CD14-positive monocyte (primary cell): ENCODE results near the gene KPRP. TPM values are rescaled to one million over a fixed set of nuclear protein-coding genes. Genes with fewer than 3 reads are reported as not detected.

Source experiments
- DNase-seq, 3 donors: peaks; one replicate each; pipeline ENCODE4 v3.0.0-alpha.2; 2011 to 2022
- H2AFZ ChIP-seq: 2 replicates; pipeline ENCODE4 v1.6.0; 2012; ENCODE audit warnings: mild to moderate bottlenecking, low read depth, low read length, inconsistent platforms; ENCODE audit not compliant: insufficient read depth, poor library complexity, severe bottlenecking
- H3K27ac ChIP-seq, 2 donors: 1 replicate in 1 of 2; 2 replicates in 1 of 2; pipeline ENCODE4 v1.5.1; 2012 to 2013; ENCODE audit warnings: low read length in 2 of 2, control low read depth in 1 of 2, inconsistent platforms in 1 of 2, low read depth in 1 of 2, mild to moderate bottlenecking in 1 of 2
- H3K27me3 ChIP-seq, 2 donors: one replicate each; pipeline versions ENCODE4 v1.6.0 to v1.6.1; 2011 to 2013; ENCODE audit warnings: low read length in 2 of 2; ENCODE audit not compliant: control insufficient read depth in 2 of 2, insufficient read depth in 2 of 2
- H3K36me3 ChIP-seq, 2 donors: replicated peaks in 1 of 2; 1 replicate in 1 of 2; 2 replicates in 1 of 2; pipeline versions ENCODE4 v1.5.1 to v1.6.1; 2012 to 2013; ENCODE audit warnings: low read length in 2 of 2, control low read depth in 1 of 2, inconsistent platforms in 1 of 2, mild to moderate bottlenecking in 1 of 2; ENCODE audit not compliant: insufficient read depth in 2 of 2, control insufficient read depth in 1 of 2
- H3K4me1 ChIP-seq, 2 donors: 1 replicate in 1 of 2; 2 replicates in 1 of 2; pipeline versions ENCODE4 v1.5.1 to v1.6.1; 2012 to 2013; ENCODE audit warnings: low read length in 2 of 2, control low read depth in 1 of 2, inconsistent platforms in 1 of 2, mild to moderate bottlenecking in 1 of 2, moderate library complexity in 1 of 2; ENCODE audit not compliant: insufficient read depth in 2 of 2, control insufficient read depth in 1 of 2
- H3K4me2 ChIP-seq: replicated peaks from 2 replicates; pipeline ENCODE3; 2012; ENCODE audit warnings: low read length, moderate library complexity, mild to moderate bottlenecking; ENCODE audit not compliant: poor library complexity, severe bottlenecking; ENCODE audit errors: extremely low read depth
- H3K4me3 ChIP-seq, 3 experiments: fragments of 200-600 bp in 1 of 3; sonication (generic) in 1 of 3; replicated peaks in 1 of 3; 1 replicate in 2 of 3; 2 replicates in 1 of 3; pipeline ENCODE4 v1.5.1; 2011 to 2013; ENCODE audit warnings: low read length in 3 of 3, mild to moderate bottlenecking in 3 of 3, control low read depth in 2 of 3, low read depth in 2 of 3, inconsistent platforms in 1 of 3, moderate library complexity in 1 of 3
- H3K79me2 ChIP-seq: 2 replicates; pipeline ENCODE4 v1.6.0; 2012; ENCODE audit warnings: mild to moderate bottlenecking, control low read depth, inconsistent platforms, low read length, moderate library complexity; ENCODE audit not compliant: insufficient read depth
- H3K9ac ChIP-seq: 2 replicates; pipeline ENCODE4 v1.6.0; 2017; ENCODE audit warnings: low read length, mild to moderate bottlenecking; ENCODE audit not compliant: insufficient read depth, poor library complexity, severe bottlenecking
- H3K9me3 ChIP-seq, 2 donors: replicated peaks in 1 of 2; 1 replicate in 1 of 2; 2 replicates in 1 of 2; pipeline versions ENCODE4 v1.5.1 to v1.6.1; 2012 to 2013; ENCODE audit warnings: low read length in 2 of 2, control low read depth in 1 of 2; ENCODE audit not compliant: control insufficient read depth in 1 of 2, insufficient read depth in 1 of 2
- H4K20me1 ChIP-seq: 2 replicates; pipeline ENCODE4 v1.6.0; 2012; ENCODE audit warnings: mild to moderate bottlenecking, low read length, control low read depth, moderate library complexity; ENCODE audit not compliant: insufficient read depth
- H3K27ac Mint-ChIP-seq, 7 donors: one replicate each; pipeline ENCODE4 v1.8.0; 2020; ENCODE audit warnings: mild to moderate bottlenecking in 7 of 7, mixed read lengths in 7 of 7, moderate library complexity in 6 of 7, inconsistent platforms in 2 of 7
- H3K27me3 Mint-ChIP-seq, 3 donors: one replicate each; pipeline ENCODE4 v1.8.0; 2021 to 2022; ENCODE audit warnings: low read depth in 3 of 3, mild to moderate bottlenecking in 3 of 3, mixed read lengths in 3 of 3, moderate library complexity in 3 of 3, inconsistent platforms in 1 of 3
- H3K36me3 Mint-ChIP-seq, 2 donors: one replicate each; pipeline ENCODE4 v1.8.0; 2020; ENCODE audit warnings: mixed read lengths in 2 of 2, inconsistent platforms in 1 of 2, mild to moderate bottlenecking in 1 of 2
- H3K4me1 Mint-ChIP-seq: one replicate; pipeline ENCODE4 v1.8.0; 2020; ENCODE audit warnings: mild to moderate bottlenecking, mixed read lengths
- H3K4me3 Mint-ChIP-seq, 2 donors: one replicate each; pipeline ENCODE4 v1.8.0; 2020; ENCODE audit warnings: mild to moderate bottlenecking in 2 of 2, mixed read lengths in 2 of 2, moderate library complexity in 1 of 2
- H3K9me3 Mint-ChIP-seq, 7 donors: one replicate each; pipeline ENCODE4 v1.8.0; 2020 to 2022; ENCODE audit warnings: mixed read lengths in 7 of 7, mild to moderate bottlenecking in 6 of 7, moderate library complexity in 6 of 7, inconsistent platforms in 2 of 7
- WGBS: methylation state at CpG from one replicate; pipeline ENCODE4 v1.1.5; 2013; ENCODE audit warnings: missing lambda C conversion rate; ENCODE audit not compliant: insufficient coverage; 5-methylcytosine and 5-hydroxymethylcytosine counted together
- intact Hi-C, 2 donors: fragments of 100-400 bp; cut with micrococcal nuclease; formaldehyde crosslinking; loops; one replicate each; pipeline versions ENCODE4 v1.15.0 to v1.15.1; 2023
- polyA plus RNA-seq, 3 donors: library from polyadenylated mRNA; depleted of rRNA in 1 of 3; unstranded in 2 of 3; stranded (reverse) in 1 of 3; fragments of 300-500 nt in 2 of 3; fragments of >200 nt in 1 of 3; fragmentation: Illumina TruSeq in 2 of 3; gene quantifications; 1 replicate in 2 of 3; 2 replicates in 1 of 3; pipeline ENCODE4 v1.2.3, GENCODE V29; 2012 to 2021
- TF ChIP-seq, protein P1 (sequence below): fragments of 200-600 bp; IDR thresholded peaks from one replicate; pipeline ENCODE4 v1.8.0; 2022; ENCODE audit warnings: antibody characterized with exemption, mild to moderate bottlenecking

KPRP gene
- polyA plus RNA-seq, 3 donors = not detected

DNA sequence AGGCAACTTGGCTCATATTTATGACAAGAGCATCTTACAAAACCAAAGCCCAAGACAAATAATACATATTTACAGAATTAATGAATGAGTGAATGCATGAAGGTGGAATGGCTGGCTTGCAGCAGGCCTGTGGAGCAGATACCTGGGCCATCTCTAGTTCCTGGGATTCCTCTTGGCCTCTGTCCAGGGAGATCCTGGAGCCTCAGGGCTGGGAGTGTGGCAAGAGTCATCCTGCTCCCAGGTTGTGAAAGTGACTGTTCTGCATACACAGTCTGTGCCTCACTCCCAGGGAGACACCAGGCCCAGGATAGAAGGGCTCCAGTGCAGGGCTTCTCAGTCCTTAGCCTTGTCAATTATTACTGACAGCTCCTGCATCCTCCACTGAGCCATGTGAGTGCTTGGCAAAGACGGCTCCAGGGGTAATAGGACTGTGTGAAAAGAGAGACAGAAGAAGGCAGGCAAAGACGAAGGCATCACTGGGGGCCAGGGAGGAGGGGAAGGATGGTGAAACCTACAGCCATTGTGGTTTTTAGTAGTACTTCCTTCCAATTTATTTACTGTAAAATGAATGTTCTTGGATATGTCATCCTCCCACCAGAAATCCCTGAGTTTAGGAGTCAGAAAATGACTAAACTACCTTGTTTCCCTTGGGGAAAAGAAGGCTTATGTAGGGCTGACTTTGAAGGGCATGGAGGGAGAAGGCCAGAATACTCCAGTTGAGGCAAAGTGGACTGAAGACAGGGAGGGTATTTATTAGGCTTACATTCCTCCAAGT, 14.3 kb upstream of the KPRP start:
- Histone ChIP-seq H3K79me2 (no peaks in the 10 kb centered on the region), H3K36me3 (no peaks in the 10 kb centered on the region), H3K4me1 (no peaks in the 10 kb centered on the region), H4K20me1 (no peaks in the 10 kb centered on the region), H3K27me3 (peaks cover 0 to 2% of the 10 kb centered on the region in 2 donors), H3K9me3 (no peaks in the 10 kb centered on the region), H3K9ac (no peak overlapping the region), H3K27ac (no peak overlapping the region), H2AFZ (no peak overlapping the region), H3K4me3 (no peak overlapping the region), H3K4me2 (no peak overlapping the region)
- intact Hi-C loops = no loop called here
- no peak for DNase-seq
- H3K27me3 Mint-ChIP-seq = peaks cover 6 to 20% (median 11%) of the 10 kb centered on the region in 3 donors
- H3K4me1 Mint-ChIP-seq = peaks cover 2% of the 10 kb centered on the region
- H3K36me3 Mint-ChIP-seq = no peaks in the 10 kb centered on the region
- no peaks in the 10 kb centered on the region for H3K9me3 Mint-ChIP-seq
- TF ChIP-seq, protein P1, sequence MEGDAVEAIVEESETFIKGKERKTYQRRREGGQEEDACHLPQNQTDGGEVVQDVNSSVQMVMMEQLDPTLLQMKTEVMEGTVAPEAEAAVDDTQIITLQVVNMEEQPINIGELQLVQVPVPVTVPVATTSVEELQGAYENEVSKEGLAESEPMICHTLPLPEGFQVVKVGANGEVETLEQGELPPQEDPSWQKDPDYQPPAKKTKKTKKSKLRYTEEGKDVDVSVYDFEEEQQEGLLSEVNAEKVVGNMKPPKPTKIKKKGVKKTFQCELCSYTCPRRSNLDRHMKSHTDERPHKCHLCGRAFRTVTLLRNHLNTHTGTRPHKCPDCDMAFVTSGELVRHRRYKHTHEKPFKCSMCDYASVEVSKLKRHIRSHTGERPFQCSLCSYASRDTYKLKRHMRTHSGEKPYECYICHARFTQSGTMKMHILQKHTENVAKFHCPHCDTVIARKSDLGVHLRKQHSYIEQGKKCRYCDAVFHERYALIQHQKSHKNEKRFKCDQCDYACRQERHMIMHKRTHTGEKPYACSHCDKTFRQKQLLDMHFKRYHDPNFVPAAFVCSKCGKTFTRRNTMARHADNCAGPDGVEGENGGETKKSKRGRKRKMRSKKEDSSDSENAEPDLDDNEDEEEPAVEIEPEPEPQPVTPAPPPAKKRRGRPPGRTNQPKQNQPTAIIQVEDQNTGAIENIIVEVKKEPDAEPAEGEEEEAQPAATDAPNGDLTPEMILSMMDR = no peak
- no CpG with 5 or more reads among the region's 2 CpGs for WGBS
- H3K27ac Mint-ChIP-seq = no peak overlapping the region
- no peak overlapping the region for H3K4me3 Mint-ChIP-seq

DNA sequence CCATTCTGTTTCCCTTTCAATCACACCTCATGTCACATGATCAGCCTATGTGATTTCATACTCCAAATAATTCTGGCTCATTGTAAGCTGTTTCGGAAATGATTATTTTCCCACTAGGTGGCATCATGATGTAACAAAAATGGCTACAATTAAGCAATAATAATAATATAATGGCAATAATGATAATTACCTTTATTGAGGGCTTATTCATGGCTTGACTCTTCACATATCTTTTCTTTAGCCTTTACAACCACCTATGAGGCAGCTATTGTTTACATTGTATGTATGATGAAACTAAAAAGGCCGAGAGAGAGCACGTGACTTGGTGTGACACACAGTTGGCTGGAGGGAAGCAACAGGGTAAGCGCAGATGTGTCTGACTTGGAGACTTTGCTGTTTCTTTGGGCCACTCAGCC, 12.5 kb upstream of the KPRP start:
- 89% methylated on average over 3 of the region's 4 CpGs for WGBS
- intact Hi-C loops = no loop called here
- Histone ChIP-seq H2AFZ (no peak overlapping the region), H3K4me1 (no peaks in the 10 kb centered on the region), H3K9ac (no peak overlapping the region), H3K4me3 (no peak overlapping the region), H3K27ac (no peak overlapping the region), H3K4me2 (no peak overlapping the region), H3K27me3 (peaks cover 0 to 6% of the 10 kb centered on the region in 2 donors), H3K36me3 (no peaks in the 10 kb centered on the region), H4K20me1 (no peaks in the 10 kb centered on the region), H3K9me3 (no peaks in the 10 kb centered on the region), H3K79me2 (no peaks in the 10 kb centered on the region)
- H3K4me1 Mint-ChIP-seq = peaks cover 2% of the 10 kb centered on the region
- TF ChIP-seq, protein P1 = no peak
- H3K4me3 Mint-ChIP-seq = no peak overlapping the region
- peaks cover 4 to 13% (median 11%) of the 10 kb centered on the region in 3 donors for H3K27me3 Mint-ChIP-seq
- no peak overlapping the region for H3K27ac Mint-ChIP-seq
- H3K36me3 Mint-ChIP-seq = no peaks in the 10 kb centered on the region
- DNase-seq = no peak
- H3K9me3 Mint-ChIP-seq = no peaks in the 10 kb centered on the region
